Left kidney (tissue), 2 donors: ENCODE data around the gene FXR2. TPM values are rescaled to one million over a fixed set of nuclear protein-coding genes. Genes with fewer than 3 reads are reported as not detected.

Experiments
- DNase-seq: peaks from one replicate; pipeline ENCODE4 v3.0.0-alpha.2; 2013
- polyA plus RNA-seq: library from polyadenylated mRNA; unstranded; fragments of 120-200 nt; gene quantifications from one replicate; pipeline ENCODE4 v1.2.1, GENCODE V29; 2013; ENCODE audit not compliant: insufficient read length

Gene FXR2
- polyA plus RNA-seq, 1 donor: 54.8 TPM

DNA sequence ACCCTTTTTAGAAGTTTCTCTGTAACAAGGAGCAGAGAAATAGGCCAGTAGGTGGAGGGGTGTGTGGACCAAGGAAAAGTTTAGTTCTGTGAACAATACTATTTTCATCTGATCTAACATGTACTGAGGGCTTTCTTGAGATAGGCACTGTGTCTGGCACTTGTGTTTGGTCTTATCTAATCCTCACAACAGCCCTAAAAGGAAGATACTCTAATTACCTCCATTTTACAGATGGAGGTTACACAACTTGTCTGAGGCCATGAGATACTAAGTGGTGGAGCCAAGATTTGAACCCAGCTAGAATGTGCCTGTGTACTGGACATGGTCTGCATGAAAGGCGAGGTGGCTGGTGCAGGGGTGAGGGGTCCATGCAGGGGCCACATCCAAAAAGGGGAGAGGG lies 61.3 kb downstream of the FXR2 start:
- no peak for DNase-seq

- no peak for DNase-seq
Observed at GRCh38 chr17:7552621-7553051, 62.1 kb downstream of the FXR2 start.

DNA sequence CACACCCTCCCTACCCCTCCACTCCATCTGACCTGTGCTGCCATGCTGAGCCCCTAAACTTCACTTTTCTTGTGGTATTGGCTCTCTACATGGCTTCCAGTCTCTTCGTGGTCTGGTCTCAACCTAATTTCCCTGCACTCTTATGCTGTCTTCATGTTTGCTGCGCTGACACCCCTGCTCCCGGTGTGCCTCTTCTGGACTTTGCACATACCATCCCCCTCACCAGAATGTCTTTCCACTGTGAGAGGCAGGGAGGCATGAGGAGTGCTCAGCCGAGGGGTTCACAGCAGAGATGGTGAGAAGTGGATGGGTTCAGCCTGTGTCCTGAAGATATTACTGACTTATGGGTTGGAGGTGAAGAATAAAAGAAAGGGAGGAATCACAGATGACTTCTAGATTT lies 63.3 kb downstream of the FXR2 start:
- DNase-seq: no peak

GRCh38 chr17:7550344-7550743 lies 64.4 kb downstream of the FXR2 start:
- DNase-seq: no peak

DNA sequence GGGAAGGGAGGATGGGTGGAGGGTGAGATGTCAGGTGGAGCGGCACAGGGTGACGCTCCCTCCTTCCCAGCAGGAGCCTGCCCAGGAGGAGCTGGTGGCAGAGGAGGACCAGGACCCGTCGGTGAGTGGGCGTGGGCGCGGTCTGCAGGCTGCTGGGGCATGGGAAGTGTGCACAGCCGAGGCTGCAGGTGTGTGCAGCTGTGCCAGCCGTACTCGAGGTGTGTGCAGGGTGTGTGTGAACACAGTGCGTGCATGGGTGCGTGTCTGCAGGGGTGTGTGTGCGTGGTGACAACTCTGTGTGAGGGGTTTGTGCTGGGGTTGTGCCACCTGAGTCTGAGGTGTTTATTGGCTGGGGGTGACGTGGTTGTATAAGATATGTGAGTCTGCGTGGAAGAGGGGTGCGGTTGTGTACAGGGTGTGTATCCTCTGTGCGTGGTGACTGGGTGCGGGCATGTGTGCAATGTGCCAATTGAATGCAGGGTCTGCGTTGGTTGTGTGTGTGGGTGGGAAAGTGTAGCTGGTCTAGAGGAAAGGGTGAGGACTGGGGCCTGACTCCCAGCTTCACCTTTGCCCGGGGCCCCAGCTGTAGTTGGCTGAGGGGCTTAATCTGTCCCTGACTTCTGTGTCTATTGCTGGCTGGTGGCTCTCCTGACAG lies 65.2 kb downstream of the FXR2 start:
- DNase-seq: no peak

DNA sequence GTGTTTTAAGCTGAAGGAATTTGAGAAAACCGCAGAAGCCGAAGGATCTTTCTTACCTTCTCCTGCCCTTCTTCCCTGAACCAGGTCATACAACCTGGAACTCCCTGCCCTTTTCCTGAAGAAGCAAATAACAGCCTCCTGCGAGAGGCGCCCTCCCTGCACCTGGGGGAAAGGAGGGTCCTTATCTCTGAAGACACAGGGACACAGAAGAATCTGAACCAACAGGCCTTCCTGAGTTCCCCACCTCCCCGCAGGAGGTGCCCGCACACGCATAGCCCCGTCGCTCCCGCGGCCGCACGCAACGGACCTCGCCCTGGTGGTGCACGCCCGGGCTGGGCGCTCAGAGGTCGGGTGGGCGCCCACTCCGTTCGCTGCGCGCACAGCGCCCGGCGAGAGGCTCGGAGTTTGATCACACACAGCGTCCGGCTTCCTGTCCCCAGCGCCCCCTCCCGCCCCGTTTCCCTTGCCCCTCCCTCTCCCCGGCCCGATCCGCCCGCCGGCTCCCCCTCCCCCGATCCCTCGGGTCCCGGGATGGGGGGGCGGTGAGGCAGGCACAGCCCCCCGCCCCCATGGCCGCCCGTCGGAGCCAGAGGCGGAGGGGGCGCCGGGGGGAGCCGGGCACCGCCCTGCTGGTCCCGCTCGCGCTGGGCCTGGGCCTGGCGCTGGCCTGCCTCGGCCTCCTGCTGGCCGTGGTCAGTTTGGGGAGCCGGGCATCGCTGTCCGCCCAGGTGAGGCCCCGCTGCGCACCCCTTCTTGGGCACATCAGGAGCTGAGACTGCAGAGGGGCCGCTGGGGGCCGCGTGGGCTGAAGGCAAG lies 65.9 kb downstream of the FXR2 start, which contains the start of gene TNFSF12:
Gene TNFSF12, plus strand, starts transcription at position 474 of the 816 bp plus-strand sequence. Its CDS starts 96 bp downstream, at position 570.
- no peak for DNase-seq

DNA sequence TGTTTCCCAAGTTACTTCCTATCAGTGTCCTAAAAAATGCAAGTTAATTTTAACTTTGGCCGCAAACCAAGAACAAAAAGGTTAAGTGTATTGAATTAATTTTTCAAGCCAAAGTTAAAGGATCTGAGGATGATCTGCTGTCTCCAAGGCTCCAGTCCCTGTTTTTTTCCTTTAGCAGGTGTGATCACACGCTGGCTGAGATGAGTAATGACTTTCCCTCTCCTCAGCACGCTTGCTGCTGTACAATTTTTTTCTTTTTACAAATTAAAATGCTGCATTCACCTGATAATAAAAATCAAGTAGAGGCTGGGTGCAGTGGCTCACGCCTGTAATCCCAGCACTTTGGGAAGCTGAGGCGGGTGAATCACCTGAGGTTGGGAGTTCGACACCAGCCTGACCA lies 69.8 kb downstream of the FXR2 start:
- no peak for DNase-seq

Other genes with a start within 250 kb of the FXR2 start
- 5.5 TPM for gene TNK1, start 233.8 kb downstream of the FXR2 start, polyA plus RNA-seq
- gene PLSCR3, start 220.4 kb downstream of the FXR2 start, polyA plus RNA-seq: 27.8 TPM
- 74.9 TPM for gene TMEM256, start 210.8 kb downstream of the FXR2 start, polyA plus RNA-seq
- gene NLGN2, start 207.1 kb downstream of the FXR2 start, polyA plus RNA-seq: 28.1 TPM
- not detected for gene SPEM1, start 194.6 kb downstream of the FXR2 start, polyA plus RNA-seq
- gene SPEM2, start 189.3 kb downstream of the FXR2 start, polyA plus RNA-seq: not detected
- not detected for gene SPEM3, start 186.0 kb downstream of the FXR2 start, polyA plus RNA-seq
- 4.4 TPM for gene TMEM102, start 179.5 kb downstream of the FXR2 start, polyA plus RNA-seq
- 6.1 TPM for gene FGF11, start 175.4 kb downstream of the FXR2 start, polyA plus RNA-seq
- 10.5 TPM for gene CHRNB1, start 169.8 kb downstream of the FXR2 start, polyA plus RNA-seq
- 39.3 TPM for gene ZBTB4, start 135.3 kb downstream of the FXR2 start, polyA plus RNA-seq
- 0.45 TPM for gene SLC35G6, start 133.5 kb downstream of the FXR2 start, polyA plus RNA-seq
- gene POLR2A, start 130.5 kb downstream of the FXR2 start, polyA plus RNA-seq: 141 TPM
- 17.7 TPM for gene TNFSF12, start 65.8 kb downstream of the FXR2 start, polyA plus RNA-seq
- gene TNFSF13, start 56.1 kb downstream of the FXR2 start, polyA plus RNA-seq: 13.2 TPM
- gene SENP3, start 53.0 kb downstream of the FXR2 start, polyA plus RNA-seq: 90.9 TPM
- gene CD68, start 35.3 kb downstream of the FXR2 start, polyA plus RNA-seq: 56.8 TPM
- gene MPDU1, start 31.0 kb downstream of the FXR2 start, polyA plus RNA-seq: 119 TPM
- gene SOX15, start 24.8 kb downstream of the FXR2 start, polyA plus RNA-seq: 3.0 TPM
- 136 TPM for gene SAT2, start 12.9 kb upstream of the FXR2 start, polyA plus RNA-seq
- 2.8 TPM for gene SHBG, start 15.2 kb upstream of the FXR2 start, polyA plus RNA-seq
- gene ATP1B2, start 36.0 kb upstream of the FXR2 start, polyA plus RNA-seq: 20.5 TPM
- 76.3 TPM for gene TP53, start 72.6 kb upstream of the FXR2 start, polyA plus RNA-seq
- gene WRAP53, start 73.6 kb upstream of the FXR2 start, polyA plus RNA-seq: 13.1 TPM
- 21.3 TPM for gene EFNB3, start 90.3 kb upstream of the FXR2 start, polyA plus RNA-seq
- 0.52 TPM for gene DNAH2, start 102.8 kb upstream of the FXR2 start, polyA plus RNA-seq
- 20.5 TPM for gene KDM6B, start 219.3 kb upstream of the FXR2 start, polyA plus RNA-seq
- 18.3 TPM for gene TMEM88, start 240.2 kb upstream of the FXR2 start, polyA plus RNA-seq
- gene NAA38, start 242.7 kb upstream of the FXR2 start, polyA plus RNA-seq: 70.0 TPM
- gene CYB5D1, start 243.1 kb upstream of the FXR2 start, polyA plus RNA-seq: 29.7 TPM